Measurements from ENCODE around the gene RALGDS. TPM values are rescaled to one million over a fixed set of nuclear protein-coding genes. Genes with fewer than 3 reads are reported as not detected.
A peak's percentile ranks its signal among the peaks of the same experiment; 100 is the strongest.
"Not testable (repeated sequence)": the region's sequence is repeated elsewhere in the genome, so short reads cannot be mapped to it uniquely, and the experiment has no call there.

The RALGDS gene
- total and polyA plus RNA-seq, 9 of the 15 experiments (the other 6 are each of a cell fraction or from before 2014, with no cell fraction given): 0.75 to 43.3 (median 27.1) TPM

- in situ Hi-C loops (cut with MboI); H3K79me2 ChIP-seq (ENCODE audit: control insufficient read depth, insufficient read depth, low read length); H3K9me1 ChIP-seq (ENCODE audit: control insufficient read depth, insufficient read depth, low read length); H3K9me3 ChIP-seq (replicated peaks; ENCODE audit: control insufficient read depth, insufficient read depth, low read depth, low read length); H3K4me2 ChIP-seq (ENCODE audit: insufficient read depth, low read length); H4K20me1 ChIP-seq (replicated peaks; ENCODE audit: control insufficient read depth, insufficient read depth, low read length); CTCF ChIA-PET (ENCODE audit: low intra/inter-chr PET ratio); H3K27me3 ChIP-seq (ENCODE audit: control insufficient read depth in 2 of 2, insufficient read depth in 2 of 2, low read length in 2 of 2); H3K4me3 ChIP-seq; BruUV-seq (replicated peaks); H2AFZ ChIP-seq (ENCODE audit: low read depth, low read length); H3K27ac ChIP-seq (ENCODE audit: extremely low read depth, low read depth, low read length); FAIRE-seq; intact Hi-C loops (cut with micrococcal nuclease): not testable (repeated sequence)
- H3K9ac ChIP-seq (ENCODE audit: insufficient read depth in 1 of 2, low read depth in 2 of 2, low read length in 2 of 2): peak overlapping the region in 1 of 2 experiments; percentile 52; a peak in 1 of 4 replicates
- peaks cover 20 to 59% of the 10 kb centered on the region in 2 experiments for H3K4me1 ChIP-seq (replicated peaks in 1 of 2; ENCODE audit: control insufficient read depth in 2 of 2, insufficient read depth in 2 of 2, low read length in 2 of 2)
- WGBS (ENCODE audit: insufficient coverage, low coverage, missing lambda C conversion rate): 64% methylated on average over 10 of the region's 14 CpGs
- peaks cover 22% of the 10 kb centered on the region; the same call in 2 of the 3 replicates for H3K36me3 ChIP-seq (ENCODE audit: control insufficient read depth, insufficient read depth, low read length)
- POLR2A ChIA-PET: interaction anchor here (0.6 kb wide), 1 partner anchor 319 kb away, joined by 3 read pairs; no protein-coding TSS in a partner anchor
- peak; percentile 22 for ATAC-seq
- DNase-seq (ENCODE audit: extremely low read depth in 1 of 4, low spot score in 3 of 4): peak in 1 of 4 experiments; percentile 11
Measured at GRCh38 chr9:133061019-133061763, 59.8 kb downstream of the RALGDS start.

DNA sequence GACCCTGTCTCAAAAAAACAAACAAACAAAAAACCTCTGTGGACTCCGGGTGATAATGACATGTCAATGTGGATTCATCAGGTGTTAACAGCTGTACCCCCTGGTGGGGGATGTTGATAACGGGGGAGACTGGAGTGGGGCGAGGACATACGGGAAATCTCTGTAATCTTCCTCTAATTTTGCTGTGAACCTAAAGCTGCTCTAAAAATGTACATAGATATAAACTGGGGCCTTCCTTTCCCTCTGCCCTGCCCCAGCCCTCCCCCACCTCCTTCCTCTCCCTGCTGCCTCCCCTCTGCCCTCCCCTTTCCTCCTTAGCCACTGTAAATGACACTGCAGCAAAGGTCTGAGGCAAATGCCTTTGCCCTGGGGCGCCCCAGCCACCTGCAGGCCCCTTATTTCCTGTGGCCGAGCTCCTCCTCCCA is 60.6 kb downstream of the RALGDS start:
- peaks cover 20 to 55% of the 10 kb centered on the region in 2 experiments for H3K4me1 ChIP-seq (replicated peaks in 1 of 2; ENCODE audit: control insufficient read depth in 2 of 2, insufficient read depth in 2 of 2, low read length in 2 of 2)
- no peaks in the 10 kb centered on the region for H3K79me2 ChIP-seq (ENCODE audit: control insufficient read depth, insufficient read depth, low read length)
- H4K20me1 ChIP-seq (replicated peaks; ENCODE audit: control insufficient read depth, insufficient read depth, low read length): no peaks in the 10 kb centered on the region; the same call in 1 of the 2 replicates
- BruUV-seq (replicated peaks): no TSS peak
- ATAC-seq (peak; percentile 67), DNase-seq (ENCODE audit: extremely low read depth in 1 of 4, low spot score in 3 of 4) (peak in 3 of 4 experiments; percentile 34 to 59 (median 56)), FAIRE-seq (peak; percentile 78)
- 4% methylated on average over 4 of the region's 6 CpGs for WGBS (ENCODE audit: insufficient coverage, low coverage, missing lambda C conversion rate)
- ChIA-PET CTCF (ENCODE audit: low intra/inter-chr PET ratio) (no interaction called here), POLR2A (interaction anchor here (0.6 to 0.7 kb wide), 2 partner anchors 85 to 86 kb away, joined by 3 read pairs; no protein-coding TSS in a partner anchor)
- no peaks in the 10 kb centered on the region for H3K27me3 ChIP-seq (ENCODE audit: control insufficient read depth in 2 of 2, insufficient read depth in 2 of 2, low read length in 2 of 2)
- intact Hi-C loops (cut with micrococcal nuclease) (no loop called here), in situ Hi-C loops (cut with MboI) (no loop called here)
- H3K9me3 ChIP-seq (replicated peaks; ENCODE audit: control insufficient read depth, insufficient read depth, low read depth, low read length): no peaks in the 10 kb centered on the region
- peaks cover 29% of the 10 kb centered on the region; the same call in 2 of the 3 replicates for H3K36me3 ChIP-seq (ENCODE audit: control insufficient read depth, insufficient read depth, low read length)
- H2AFZ ChIP-seq (ENCODE audit: low read depth, low read length): no peak overlapping the region
- H3K9ac ChIP-seq (ENCODE audit: insufficient read depth in 1 of 2, low read depth in 2 of 2, low read length in 2 of 2): no peak overlapping the region
- 0 out of 3 replicates have a peak overlapping the region, but pooled peaks have one; percentile 22 for H3K27ac ChIP-seq (ENCODE audit: extremely low read depth, low read depth, low read length)
- H3K4me3 ChIP-seq: no peak overlapping the region
- H3K9me1 ChIP-seq (ENCODE audit: control insufficient read depth, insufficient read depth, low read length): no peaks in the 10 kb centered on the region
- H3K4me2 ChIP-seq (ENCODE audit: insufficient read depth, low read length): no peak overlapping the region
- TF ChIP-seq NCOR1 (IDR thresholded peaks at IDR 0.05) (peak; percentile 62), DACH1 (IDR thresholded peaks at IDR 0.05; ENCODE audit: partially characterized antibody) (peak; percentile 71), CXXC5 (CRISPR knock-in tag; IDR thresholded peaks at IDR 0.05) (0 out of 2 replicates have a peak, but pooled peaks have one; percentile 14), EP300 (IDR thresholded peaks at IDR 0.05; ENCODE audit: low read length) (peak; percentile 36; the same call in 1 of the 2 replicates), KDM1A (IDR thresholded peaks at IDR 0.05) (peak; percentile 48 to 71; a peak in 3 of 4 replicates), ZNF143 (CRISPR knock-in tag; IDR thresholded peaks at IDR 0.05) (no peak), POLR2AphosphoS5 (IDR thresholded peaks at IDR 0.05; ENCODE audit: control insufficient read depth, insufficient read depth, low read depth, low read length) (0 out of 2 replicates have a peak, but pooled peaks have one; percentile 17), ZNF766 (CRISPR knock-in tag; conservative IDR thresholded peaks at IDR 0.05) (no peak), CBFA2T3 (IDR thresholded peaks at IDR 0.05) (peak; percentile 80), TRIM24 (IDR thresholded peaks at IDR 0.05) (0 out of 4 replicates have a peak, but pooled peaks of 1 of the 2 experiments have one; percentile 15), MTA2 (IDR thresholded peaks at IDR 0.05; ENCODE audit: low read depth) (peak; percentile 42), RB1 (IDR thresholded peaks at IDR 0.05; ENCODE audit: low read depth) (no peak), DPF2 (IDR thresholded peaks at IDR 0.05) (peak; percentile 69; the same call in 1 of the 2 replicates), ARID1B (IDR thresholded peaks at IDR 0.05) (peak; percentile 79), SMAD4 (CRISPR knock-in tag; conservative IDR thresholded peaks at IDR 0.05) (0 out of 2 replicates have a peak, but pooled peaks have one; percentile 18)
- TF ChIP-seq, protein P1, sequence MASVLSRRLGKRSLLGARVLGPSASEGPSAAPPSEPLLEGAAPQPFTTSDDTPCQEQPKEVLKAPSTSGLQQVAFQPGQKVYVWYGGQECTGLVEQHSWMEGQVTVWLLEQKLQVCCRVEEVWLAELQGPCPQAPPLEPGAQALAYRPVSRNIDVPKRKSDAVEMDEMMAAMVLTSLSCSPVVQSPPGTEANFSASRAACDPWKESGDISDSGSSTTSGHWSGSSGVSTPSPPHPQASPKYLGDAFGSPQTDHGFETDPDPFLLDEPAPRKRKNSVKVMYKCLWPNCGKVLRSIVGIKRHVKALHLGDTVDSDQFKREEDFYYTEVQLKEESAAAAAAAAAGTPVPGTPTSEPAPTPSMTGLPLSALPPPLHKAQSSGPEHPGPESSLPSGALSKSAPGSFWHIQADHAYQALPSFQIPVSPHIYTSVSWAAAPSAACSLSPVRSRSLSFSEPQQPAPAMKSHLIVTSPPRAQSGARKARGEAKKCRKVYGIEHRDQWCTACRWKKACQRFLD (CRISPR knock-in tag; IDR thresholded peaks at IDR 0.05): no peak
